Measurements from ENCODE around the gene FOXP4. TPM values are rescaled to one million over a fixed set of nuclear protein-coding genes. Genes with fewer than 3 reads are reported as not detected.

FOXP4 gene
- total and polyA plus RNA-seq, 2 of the 13 experiments (the other 11 are each of a cell fraction or from before 2014, with no cell fraction given), result 11.0 to 12.4 TPM

GRCh38 chr6:41568202-41568584 is 22.0 kb downstream of the FOXP4 start (continued):
- TF ChIP-seq SSRP1 (CRISPR knock-in tag; IDR thresholded peaks at IDR 0.05), result 0 out of 2 replicates have a peak, but pooled peaks have one; percentile 20
- no peak for TF ChIP-seq SOX5 (CRISPR knock-in tag; IDR thresholded peaks at IDR 0.05; ENCODE audit: borderline replicate concordance)
- no peak for TF ChIP-seq HOXA3 (CRISPR knock-in tag; IDR thresholded peaks at IDR 0.05)
- TF ChIP-seq ZSCAN29 (CRISPR knock-in tag; conservative IDR thresholded peaks at IDR 0.05), result peak; percentile 41; the same call in 1 of the 2 replicates
- no peak for TF ChIP-seq NAIF1 (CRISPR knock-in tag; IDR thresholded peaks at IDR 0.05; ENCODE audit: borderline replicate concordance)
- no peak for TF ChIP-seq XBP1 (CRISPR knock-in tag; IDR thresholded peaks at IDR 0.05)
- TF ChIP-seq WIZ (CRISPR knock-in tag; IDR thresholded peaks at IDR 0.05), result no peak
- no peak for TF ChIP-seq ZNF770 (CRISPR knock-in tag; IDR thresholded peaks at IDR 0.05)
- TF ChIP-seq FOSL1 (CRISPR knock-in tag; IDR thresholded peaks at IDR 0.05; ENCODE audit: borderline replicate concordance), result no peak
- TF ChIP-seq CENPBD1 (CRISPR knock-in tag; IDR thresholded peaks at IDR 0.05; ENCODE audit: borderline replicate concordance, low read depth), result no peak
- TF ChIP-seq RAD51 (IDR thresholded peaks at IDR 0.05; ENCODE audit: borderline replicate concordance), result no peak
- TF ChIP-seq ZNF446 (CRISPR knock-in tag; IDR thresholded peaks at IDR 0.05), result no peak
- no peak for TF ChIP-seq ZNF800 (CRISPR knock-in tag; IDR thresholded peaks at IDR 0.05)
- TF ChIP-seq HOXA9 (CRISPR knock-in tag; IDR thresholded peaks at IDR 0.05; ENCODE audit: borderline replicate concordance), result 0 out of 2 replicates have a peak, but pooled peaks have one; percentile 26
- no peak for TF ChIP-seq NFRKB (IDR thresholded peaks at IDR 0.05)
- TF ChIP-seq REPIN1 (CRISPR knock-in tag; IDR thresholded peaks at IDR 0.05; ENCODE audit: borderline replicate concordance, low read depth), result no peak
- no peak for TF ChIP-seq HOXA7 (CRISPR knock-in tag; IDR thresholded peaks at IDR 0.05)
- peak; percentile 6; the same call in 1 of the 2 replicates for TF ChIP-seq PHF8 (CRISPR knock-in tag; IDR thresholded peaks at IDR 0.05)
- no peak for TF ChIP-seq ZNF281 (CRISPR knock-in tag; IDR thresholded peaks at IDR 0.05; ENCODE audit: borderline replicate concordance)
- no peak for TF ChIP-seq ZNF350 (CRISPR knock-in tag; IDR thresholded peaks at IDR 0.05; ENCODE audit: borderline replicate concordance, low read depth)
- no peak for TF ChIP-seq EED (CRISPR knock-in tag; IDR thresholded peaks at IDR 0.05)
- no peak for TF ChIP-seq ZNF672 (CRISPR knock-in tag; IDR thresholded peaks at IDR 0.05)
- no peak for TF ChIP-seq TSC22D2 (CRISPR knock-in tag; IDR thresholded peaks at IDR 0.05; ENCODE audit: borderline replicate concordance)
- 0 out of 2 replicates have a peak, but pooled peaks have one; percentile 56 for TF ChIP-seq ZNF589 (CRISPR knock-in tag; conservative IDR thresholded peaks at IDR 0.05)
- TF ChIP-seq ZFAT (CRISPR knock-in tag; conservative IDR thresholded peaks at IDR 0.05), result no peak
- no peak for TF ChIP-seq ZNF549 (CRISPR knock-in tag; IDR thresholded peaks at IDR 0.05)

Measured in HepG2 (cell line).